Right lobe of liver (tissue), 4 donors: ENCODE data around the gene SRPK1.

Experiments
- POLR2A ChIP-seq: fragments of 450-650 bp; IDR thresholded peaks from one replicate; pipeline ENCODE4 v1.6.1; 2017; ENCODE audit warnings: antibody characterized with exemption, mild to moderate bottlenecking
- TF ChIP-seq, protein P1 (sequence below), 4 donors: fragments of 200-600 bp in 3 of 4; fragments of 450-650 bp in 1 of 4; IDR thresholded peaks; one replicate each; pipeline versions ENCODE4 v1.5.1 to v1.8.0; 2016 to 2022; ENCODE audit warnings: antibody characterized with exemption in 4 of 4, mild to moderate bottlenecking in 2 of 4
- donor health status: DM: no; HTN: no; CAD: no.
- donor health status: DM: no; HTN: no; CAD: no.
- donor health status: DM: no; HTN: yes; CAD: no.

DNA sequence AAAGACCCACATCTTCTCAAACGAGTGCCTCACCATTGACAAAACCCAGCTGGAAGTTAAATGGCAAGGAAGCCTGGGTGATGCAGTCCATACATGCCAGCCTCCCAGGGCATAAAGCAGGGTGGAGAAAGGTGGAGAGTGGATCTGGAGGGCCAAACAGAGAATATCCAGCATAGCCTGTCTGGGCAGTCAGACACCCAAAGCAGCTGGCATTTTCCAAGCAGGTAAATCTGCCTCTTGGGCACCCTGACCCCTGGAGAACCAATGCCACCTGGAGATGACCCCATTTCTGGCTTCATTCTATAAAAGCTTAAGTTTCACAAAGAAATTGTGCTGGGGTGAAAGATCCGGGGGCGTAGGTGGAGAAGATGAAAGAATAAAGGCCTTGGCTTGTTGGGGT is 5.1 kb upstream of the SRPK1 start:
- no peak for TF ChIP-seq POLR2A
- TF ChIP-seq, protein P1, sequence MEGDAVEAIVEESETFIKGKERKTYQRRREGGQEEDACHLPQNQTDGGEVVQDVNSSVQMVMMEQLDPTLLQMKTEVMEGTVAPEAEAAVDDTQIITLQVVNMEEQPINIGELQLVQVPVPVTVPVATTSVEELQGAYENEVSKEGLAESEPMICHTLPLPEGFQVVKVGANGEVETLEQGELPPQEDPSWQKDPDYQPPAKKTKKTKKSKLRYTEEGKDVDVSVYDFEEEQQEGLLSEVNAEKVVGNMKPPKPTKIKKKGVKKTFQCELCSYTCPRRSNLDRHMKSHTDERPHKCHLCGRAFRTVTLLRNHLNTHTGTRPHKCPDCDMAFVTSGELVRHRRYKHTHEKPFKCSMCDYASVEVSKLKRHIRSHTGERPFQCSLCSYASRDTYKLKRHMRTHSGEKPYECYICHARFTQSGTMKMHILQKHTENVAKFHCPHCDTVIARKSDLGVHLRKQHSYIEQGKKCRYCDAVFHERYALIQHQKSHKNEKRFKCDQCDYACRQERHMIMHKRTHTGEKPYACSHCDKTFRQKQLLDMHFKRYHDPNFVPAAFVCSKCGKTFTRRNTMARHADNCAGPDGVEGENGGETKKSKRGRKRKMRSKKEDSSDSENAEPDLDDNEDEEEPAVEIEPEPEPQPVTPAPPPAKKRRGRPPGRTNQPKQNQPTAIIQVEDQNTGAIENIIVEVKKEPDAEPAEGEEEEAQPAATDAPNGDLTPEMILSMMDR (IDR thresholded peaks at IDR 0.05), result no peak
